ENCODE data around the gene EPHB2. TPM values are rescaled to one million over a fixed set of nuclear protein-coding genes. Genes with fewer than 3 reads are reported as not detected.

The EPHB2 gene
- total and polyA plus RNA-seq, 2 donors (not counting 1 experiment from before 2014, with no cell fraction given), result 0.07 to 0.39 TPM

GRCh38 chr1:22888320-22889075 lies 177.9 kb downstream of the EPHB2 start:
- Mint-ChIP-seq H3K27me3 (peaks cover 11% of the 10 kb centered on the region), H3K27ac (no peak overlapping the region), H3K4me3 (no peak overlapping the region), H3K9me3 (ENCODE audit: insufficient read depth) (no peaks in the 10 kb centered on the region), H3K4me1 (peaks cover 9% of the 10 kb centered on the region)
- H3K79me2 ChIP-seq (ENCODE audit: control insufficient read depth, insufficient read depth, low read length), result no peaks in the 10 kb centered on the region
- ChIA-PET POLR2A (no interaction called here), CTCF (interaction anchor here (0.9 to 2.5 kb wide), 2 partner anchors 9 to 183 kb away, joined by 3 to 15 read pairs; no protein-coding TSS in a partner anchor)
- H3K4me1 ChIP-seq (ENCODE audit: control insufficient read depth in 2 of 2, insufficient read depth in 2 of 2, low read length in 2 of 2), result peaks cover 7 to 10% of the 10 kb centered on the region in 2 donors
- ATAC-seq (ENCODE audit: low read depth) (no peak), DNase-seq (no peak)
- no peak overlapping the region for H3K9ac ChIP-seq (ENCODE audit: low read length)
- no peaks in the 10 kb centered on the region for H3K36me3 ChIP-seq (replicated peaks in 1 of 2; ENCODE audit: control extremely low read depth in 1 of 2, control insufficient read depth in 1 of 2, extremely low read depth in 1 of 2, insufficient read depth in 2 of 2, low read length in 1 of 2)
- intact Hi-C loops (cut with micrococcal nuclease), result loop anchor here (1.0 kb wide), 1 partner anchor 184 kb away; no protein-coding TSS in a partner anchor
- H3K9me3 ChIP-seq (ENCODE audit: control extremely low read depth in 1 of 3, control insufficient read depth in 2 of 3, insufficient read depth in 1 of 3, low read length in 2 of 3), result no peaks in the 10 kb centered on the region
- H3K4me3 ChIP-seq (ENCODE audit: control extremely low read depth in 1 of 5, extremely low read depth in 1 of 5, insufficient read depth in 1 of 5, low read depth in 2 of 5, low read length in 4 of 5), result no peak overlapping the region
- TF ChIP-seq CTCF (IDR thresholded peaks at IDR 0.05) (no peak), EZH2 (IDR thresholded peaks at IDR 0.05; ENCODE audit: borderline replicate concordance, insufficient read depth, low read depth, low read length, poor library complexity, severe bottlenecking) (no peak)
- no peaks in the 10 kb centered on the region for H4K20me1 ChIP-seq (ENCODE audit: control insufficient read depth, insufficient read depth, low read length, poor library complexity, severe bottlenecking)
- H3K27me3 ChIP-seq (replicated peaks in 1 of 4; ENCODE audit: control extremely low read depth in 1 of 4, control insufficient read depth in 3 of 4, insufficient read depth in 4 of 4, low read length in 3 of 4), result no peaks in the 10 kb centered on the region
- H2AFZ ChIP-seq (ENCODE audit: insufficient read depth, low read depth, low read length, poor library complexity, severe bottlenecking), result no peak overlapping the region
- no peak overlapping the region for H3K4me2 ChIP-seq (replicated peaks; ENCODE audit: low read depth, low read length, poor library complexity, severe bottlenecking)
- no peak overlapping the region for H3K27ac ChIP-seq (ENCODE audit: low read length in 2 of 2)
- whole genome bisulfite sequencing (ENCODE audit: insufficient coverage), result 100% methylated on average over 1 of the region's 8 CpGs

- H3K27ac Mint-ChIP-seq, result no peak overlapping the region
- H3K4me3 ChIP-seq (ENCODE audit: control extremely low read depth in 1 of 5, extremely low read depth in 1 of 5, insufficient read depth in 1 of 5, low read depth in 2 of 5, low read length in 4 of 5), result no peak overlapping the region
- no peaks in the 10 kb centered on the region for H3K9me3 Mint-ChIP-seq (ENCODE audit: insufficient read depth)
- whole genome bisulfite sequencing (ENCODE audit: insufficient coverage), result 70% methylated on average over 3 of the region's 3 CpGs
- peaks cover 7 to 10% of the 10 kb centered on the region in 2 donors for H3K4me1 ChIP-seq (ENCODE audit: control insufficient read depth in 2 of 2, insufficient read depth in 2 of 2, low read length in 2 of 2)
- peaks cover 14% of the 10 kb centered on the region for H3K27me3 Mint-ChIP-seq
- intact Hi-C loops (cut with micrococcal nuclease), result loop anchor here (1.0 kb wide), 1 partner anchor 185 kb away; no protein-coding TSS in a partner anchor
- no peak overlapping the region for H3K9ac ChIP-seq (ENCODE audit: low read length)
- peaks cover 9% of the 10 kb centered on the region for H3K4me1 Mint-ChIP-seq
- no peak overlapping the region for H2AFZ ChIP-seq (ENCODE audit: insufficient read depth, low read depth, low read length, poor library complexity, severe bottlenecking)
- DNase-seq (peak; percentile 22), ATAC-seq (ENCODE audit: low read depth) (no peak)
- H3K4me3 Mint-ChIP-seq, result no peak overlapping the region
- POLR2A ChIA-PET, result no interaction called here
- no peaks in the 10 kb centered on the region for H4K20me1 ChIP-seq (ENCODE audit: control insufficient read depth, insufficient read depth, low read length, poor library complexity, severe bottlenecking)
- CTCF ChIA-PET, result interaction anchor here (0.9 to 2.5 kb wide), 2 partner anchors 10 to 184 kb away, joined by 3 to 15 read pairs; no protein-coding TSS in a partner anchor
- no peaks in the 10 kb centered on the region for H3K27me3 ChIP-seq (replicated peaks in 1 of 4; ENCODE audit: control extremely low read depth in 1 of 4, control insufficient read depth in 3 of 4, insufficient read depth in 4 of 4, low read length in 3 of 4)
- H3K36me3 ChIP-seq (replicated peaks in 1 of 2; ENCODE audit: control extremely low read depth in 1 of 2, control insufficient read depth in 1 of 2, extremely low read depth in 1 of 2, insufficient read depth in 2 of 2, low read length in 1 of 2), result no peaks in the 10 kb centered on the region
- H3K27ac ChIP-seq (ENCODE audit: low read length in 2 of 2), result no peak overlapping the region
- no peaks in the 10 kb centered on the region for H3K9me3 ChIP-seq (ENCODE audit: control extremely low read depth in 1 of 3, control insufficient read depth in 2 of 3, insufficient read depth in 1 of 3, low read length in 2 of 3)
- no peaks in the 10 kb centered on the region for H3K79me2 ChIP-seq (ENCODE audit: control insufficient read depth, insufficient read depth, low read length)
- H3K4me2 ChIP-seq (replicated peaks; ENCODE audit: low read depth, low read length, poor library complexity, severe bottlenecking), result no peak overlapping the region
- peak; percentile 62 for TF ChIP-seq CTCF (IDR thresholded peaks at IDR 0.05)
- no peak for TF ChIP-seq EZH2 (IDR thresholded peaks at IDR 0.05; ENCODE audit: borderline replicate concordance, insufficient read depth, low read depth, low read length, poor library complexity, severe bottlenecking)
Observed at GRCh38 chr1:22889213-22889827, 178.7 kb downstream of the EPHB2 start.

Data from B cell (primary cell).